A549 treated with CpdA at 1 μM for 4 hours (cell line): ENCODE data around the gene PACS1. TPM values are rescaled to one million over a fixed set of nuclear protein-coding genes. Genes with fewer than 3 reads are reported as not detected.

Experiments used
- total RNA-seq: library from RNA; stranded (reverse); fragments of 200-300 nt; extraction: Qiagen RNA extraction; gene quantifications from 5 replicates; pipeline ENCODE4 v1.2.3, GENCODE V29; 2022; ENCODE audit warnings: low read depth

The PACS1 gene
- 45.0 to 72.8 TPM (median 63.4 TPM) in 5 replicates for total RNA-seq

GRCh38 chr11:66069715-66070603 lies at the start of gene PACS1:
TSS of gene PACS1 (plus strand) at chr11:66070272. CDS start at chr11:66070487, 215 bp downstream.

GRCh38 chr11:66026017-66026529 lies 44.0 kb upstream of the PACS1 start, which contains the start of gene CATSPER1:
TSS of gene CATSPER1 (minus strand) at chr11:66026479. CDS start at chr11:66026379, 100 bp downstream.

GRCh38 chr11:66048547-66049323 lies 21.3 kb upstream of the PACS1 start, which contains the start of gene GAL3ST3:
TSS of gene GAL3ST3 (minus strand) at chr11:66049161. CDS start at chr11:66045415, 3,746 bp downstream.

GRCh38 chr11:66051766-66052663 lies 18.1 kb upstream of the PACS1 start, which contains the start of gene SF3B2:
TSS of gene SF3B2 (plus strand) at chr11:66052364. CDS start at chr11:66052385, 21 bp downstream.

GRCh38 chr11:66268244-66268951 lies 198.3 kb downstream of the PACS1 start, which contains the start of gene RAB1B:
TSS of gene RAB1B (plus strand) at chr11:66268639. CDS start at chr11:66268680, 41 bp downstream.

GRCh38 chr11:66277471-66278362 lies 207.6 kb downstream of the PACS1 start, which contains the start of gene CNIH2:
TSS of gene CNIH2 (plus strand) at chr11:66278175. CDS start at chr11:66278457, 282 bp downstream.

GRCh38 chr11:66288671-66289547 lies 218.8 kb downstream of the PACS1 start, which contains the start of gene YIF1A:
TSS of gene YIF1A (minus strand) at chr11:66289143. CDS start at chr11:66288985, 158 bp downstream.

GRCh38 chr11:66291706-66292542 lies 221.9 kb downstream of the PACS1 start, which contains the start of gene TMEM151A:
TSS of gene TMEM151A (plus strand) at chr11:66291894. CDS start at chr11:66292014, 120 bp downstream.

Other genes with a start within 250 kb of the PACS1 start
- gene SNX32, start 236.3 kb upstream of the PACS1 start, total RNA-seq = 0.05 to 0.19 TPM (median 0.07 TPM) in 4 of 5 replicates, not detected in the other
- gene CFL1, start 212.1 kb upstream of the PACS1 start, total RNA-seq = 1,786 to 2,400 TPM (median 2,293 TPM) in 5 replicates
- gene MUS81, start 209.8 kb upstream of the PACS1 start, total RNA-seq = 25.0 to 36.6 TPM (median 33.2 TPM) in 5 replicates
- 0.71 to 1.1 TPM (median 0.85 TPM) in 5 replicates for gene EFEMP2, start 197.5 kb upstream of the PACS1 start, total RNA-seq
- 0.10 TPM in 1 of 5 replicates, not detected in the others for gene CTSW, start 190.4 kb upstream of the PACS1 start, total RNA-seq
- gene FIBP, start 181.8 kb upstream of the PACS1 start, total RNA-seq = 71.9 to 92.3 TPM (median 85.6 TPM) in 5 replicates
- 27.2 to 52.3 TPM (median 48.0 TPM) in 5 replicates for gene CCDC85B, start 179.6 kb upstream of the PACS1 start, total RNA-seq
- 165 to 273 TPM (median 211 TPM) in 5 replicates for gene FOSL1, start 169.9 kb upstream of the PACS1 start, total RNA-seq
- gene C11orf68, start 151.2 kb upstream of the PACS1 start, total RNA-seq = 45.7 to 71.2 TPM (median 65.8 TPM) in 5 replicates
- 191 to 310 TPM (median 242 TPM) in 5 replicates for gene DRAP1, start 150.8 kb upstream of the PACS1 start, total RNA-seq
- gene TSGA10IP, start 124.8 kb upstream of the PACS1 start, total RNA-seq = not detected in 5 replicates
- 50.0 to 74.0 TPM (median 63.2 TPM) in 5 replicates for gene SART1, start 108.5 kb upstream of the PACS1 start, total RNA-seq
- gene EIF1AD, start 68.1 kb upstream of the PACS1 start, total RNA-seq = 37.6 to 53.5 TPM (median 39.8 TPM) in 5 replicates
- 373 to 502 TPM (median 480 TPM) in 5 replicates for gene BANF1, start 67.8 kb upstream of the PACS1 start, total RNA-seq
- not detected in 5 replicates for gene CST6, start 58.3 kb upstream of the PACS1 start, total RNA-seq
- gene CATSPER1, start 43.8 kb upstream of the PACS1 start, total RNA-seq = 1.2 to 2.0 TPM (median 1.3 TPM) in 5 replicates
- gene GAL3ST3, start 21.1 kb upstream of the PACS1 start, total RNA-seq = not detected in 5 replicates
- 170 to 182 TPM (median 175 TPM) in 5 replicates for gene SF3B2, start 17.9 kb upstream of the PACS1 start, total RNA-seq
- gene KLC2, start 187.4 kb downstream of the PACS1 start, total RNA-seq = 35.4 to 46.5 TPM (median 41.2 TPM) in 5 replicates
- gene RAB1B, start 198.4 kb downstream of the PACS1 start, total RNA-seq = 122 to 151 TPM (median 148 TPM) in 5 replicates
- gene CNIH2, start 207.9 kb downstream of the PACS1 start, total RNA-seq = 0.89 to 3.1 TPM (median 2.1 TPM) in 5 replicates
- 79.2 to 122 TPM (median 116 TPM) in 5 replicates for gene YIF1A, start 218.9 kb downstream of the PACS1 start, total RNA-seq
- 1.9 to 3.8 TPM (median 3.5 TPM) in 5 replicates for gene TMEM151A, start 221.6 kb downstream of the PACS1 start, total RNA-seq
- gene CD248, start 246.8 kb downstream of the PACS1 start, total RNA-seq = not detected in 5 replicates